Neural crest cell (in vitro differentiated cells): Measurements from ENCODE around the gene NPIPB8. TPM values are rescaled to one million over a fixed set of nuclear protein-coding genes. Genes with fewer than 3 reads are reported as not detected.
A peak's percentile ranks its signal among the peaks of the same experiment; 100 is the strongest.
"Not testable (repeated sequence)": the region's sequence is repeated elsewhere in the genome, so short reads cannot be mapped to it uniquely, and the experiment has no call there.

ENCODE experiments used
- DNase-seq: peaks from one replicate; pipeline ENCODE4 v3.0.0; 2021; ENCODE audit warnings: low read depth, mixed read lengths, low spot score
- H3K27ac Mint-ChIP-seq: one replicate; pipeline ENCODE4 v1.8.0; 2021; ENCODE audit warnings: mild to moderate bottlenecking, mixed read lengths; ENCODE audit not compliant: unreplicated experiment
- H3K27me3 Mint-ChIP-seq: 2 replicates; pipeline ENCODE4 v1.8.0; 2021; ENCODE audit warnings: low read depth, mild to moderate bottlenecking, mixed read lengths
- H3K36me3 Mint-ChIP-seq: 2 replicates; pipeline ENCODE4 v1.8.0; 2021; ENCODE audit warnings: low read depth, mild to moderate bottlenecking, mixed read lengths
- H3K4me1 Mint-ChIP-seq: 2 replicates; pipeline ENCODE4 v1.8.0; 2021; ENCODE audit warnings: mixed read lengths
- H3K4me3 Mint-ChIP-seq: one replicate; pipeline ENCODE4 v1.8.0; 2021; ENCODE audit warnings: mild to moderate bottlenecking, mixed read lengths
- H3K9me3 Mint-ChIP-seq: 2 replicates; pipeline ENCODE4 v1.8.0; 2021; ENCODE audit warnings: mixed read lengths
- total RNA-seq: library from RNA; stranded (reverse); gene quantifications from 2 replicates; pipeline ENCODE4 v1.2.1, GENCODE V29; 2021
- TF ChIP-seq, protein P1 (sequence below): fragments of 200-600 bp; sonication (generic); conservative IDR thresholded peaks from 2 replicates; pipeline ENCODE4 v1.5.0; 2021; ENCODE audit warnings: antibody characterized with exemption, mild to moderate bottlenecking

The NPIPB8 gene
- total RNA-seq, 1 donor from 2014 or later = not detected

DNA sequence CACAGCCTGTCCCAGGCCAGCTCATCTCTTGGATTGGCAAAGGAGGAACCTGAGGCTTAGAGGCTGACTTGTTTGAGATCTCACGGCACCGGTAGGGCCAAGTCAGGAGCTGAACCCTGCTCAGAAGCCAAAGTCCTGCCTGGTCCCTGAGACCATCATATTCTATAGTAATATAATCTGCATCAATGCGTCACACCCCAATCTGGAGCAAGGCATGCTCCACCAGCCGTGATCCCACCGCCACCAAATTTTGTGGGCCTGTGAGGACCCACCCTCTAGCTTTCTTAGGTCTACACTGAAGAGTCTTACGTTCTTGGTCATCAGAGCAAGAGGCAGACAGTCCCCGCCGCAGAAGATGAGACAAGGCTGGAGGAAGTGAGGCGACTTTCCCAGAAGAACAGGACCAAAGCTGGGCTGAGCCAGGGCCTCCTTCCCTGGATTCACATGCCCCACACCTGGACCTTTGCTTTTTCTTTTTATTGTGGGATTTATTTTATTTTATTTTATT lies 30.7 kb upstream of the NPIPB8 start:
- no peaks in the 10 kb centered on the region for H3K9me3 Mint-ChIP-seq
- no peak for DNase-seq
- no peaks in the 10 kb centered on the region for H3K4me1 Mint-ChIP-seq
- H3K4me3 Mint-ChIP-seq = no peak overlapping the region
- TF ChIP-seq, protein P1, sequence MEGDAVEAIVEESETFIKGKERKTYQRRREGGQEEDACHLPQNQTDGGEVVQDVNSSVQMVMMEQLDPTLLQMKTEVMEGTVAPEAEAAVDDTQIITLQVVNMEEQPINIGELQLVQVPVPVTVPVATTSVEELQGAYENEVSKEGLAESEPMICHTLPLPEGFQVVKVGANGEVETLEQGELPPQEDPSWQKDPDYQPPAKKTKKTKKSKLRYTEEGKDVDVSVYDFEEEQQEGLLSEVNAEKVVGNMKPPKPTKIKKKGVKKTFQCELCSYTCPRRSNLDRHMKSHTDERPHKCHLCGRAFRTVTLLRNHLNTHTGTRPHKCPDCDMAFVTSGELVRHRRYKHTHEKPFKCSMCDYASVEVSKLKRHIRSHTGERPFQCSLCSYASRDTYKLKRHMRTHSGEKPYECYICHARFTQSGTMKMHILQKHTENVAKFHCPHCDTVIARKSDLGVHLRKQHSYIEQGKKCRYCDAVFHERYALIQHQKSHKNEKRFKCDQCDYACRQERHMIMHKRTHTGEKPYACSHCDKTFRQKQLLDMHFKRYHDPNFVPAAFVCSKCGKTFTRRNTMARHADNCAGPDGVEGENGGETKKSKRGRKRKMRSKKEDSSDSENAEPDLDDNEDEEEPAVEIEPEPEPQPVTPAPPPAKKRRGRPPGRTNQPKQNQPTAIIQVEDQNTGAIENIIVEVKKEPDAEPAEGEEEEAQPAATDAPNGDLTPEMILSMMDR = no peak
- no peaks in the 10 kb centered on the region for H3K36me3 Mint-ChIP-seq
- H3K27ac Mint-ChIP-seq = no peak overlapping the region
- no peaks in the 10 kb centered on the region for H3K27me3 Mint-ChIP-seq

DNA sequence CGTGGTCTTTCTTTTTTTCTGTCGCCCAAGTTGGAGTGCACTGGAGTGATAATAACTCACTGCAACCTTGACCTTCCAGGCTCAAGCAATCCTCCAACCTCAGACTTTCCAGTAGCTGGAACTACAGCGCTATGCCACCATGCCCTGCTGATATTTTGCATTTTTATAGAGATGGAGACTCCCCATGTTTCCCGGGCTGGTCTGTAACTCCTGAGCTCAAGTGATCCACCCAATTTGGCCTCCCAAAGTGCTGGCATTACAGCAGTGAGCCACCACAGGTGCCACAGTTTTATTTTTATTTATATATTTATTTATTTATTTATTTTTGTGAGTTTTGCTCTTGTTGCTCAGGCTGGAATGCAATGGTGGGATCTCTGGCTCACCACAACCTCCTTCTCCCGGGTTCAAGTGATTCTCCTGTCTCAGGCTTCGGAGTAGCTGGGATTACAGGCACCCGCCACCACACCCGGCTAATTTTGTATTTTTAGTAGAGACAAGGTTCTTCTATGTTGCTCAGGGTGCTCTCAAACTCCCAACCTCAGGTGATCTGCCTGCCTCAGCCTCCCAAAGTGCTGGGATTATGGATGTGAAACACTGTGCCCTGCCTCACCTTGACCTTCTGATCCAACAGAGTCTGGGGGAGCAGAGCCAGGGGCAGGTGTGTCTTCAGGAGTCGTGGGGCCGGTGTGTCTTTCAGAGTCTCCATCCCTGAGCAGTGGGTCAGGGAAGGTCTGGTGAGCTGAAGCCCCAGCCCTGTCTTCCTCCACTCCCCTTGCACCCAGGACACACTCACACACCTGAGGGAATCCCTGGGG lies 30.0 kb upstream of the NPIPB8 start:
- H3K4me1 Mint-ChIP-seq, H3K4me3 Mint-ChIP-seq, H3K36me3 Mint-ChIP-seq, H3K9me3 Mint-ChIP-seq, H3K27ac Mint-ChIP-seq, DNase-seq, H3K27me3 Mint-ChIP-seq: not testable (repeated sequence)

DNA sequence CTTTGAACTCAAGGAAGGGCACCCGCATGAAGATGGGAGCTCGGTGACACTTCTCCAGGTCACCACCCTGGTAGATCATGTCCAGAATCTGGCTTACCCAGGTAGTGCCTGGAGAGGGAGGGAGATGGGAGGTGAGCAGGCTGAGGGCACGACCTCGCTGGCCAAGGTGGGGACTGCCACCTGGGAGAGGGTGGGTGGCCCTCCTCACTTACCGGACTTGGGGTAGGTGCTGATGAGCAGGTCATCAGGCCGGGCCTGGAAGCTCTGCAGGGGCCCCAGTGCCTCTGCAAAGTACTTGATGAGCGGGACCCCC lies 29.4 kb upstream of the NPIPB8 start:
- H3K27ac Mint-ChIP-seq, H3K36me3 Mint-ChIP-seq, H3K9me3 Mint-ChIP-seq, H3K4me3 Mint-ChIP-seq, DNase-seq, H3K27me3 Mint-ChIP-seq, H3K4me1 Mint-ChIP-seq: not testable (repeated sequence)

DNA sequence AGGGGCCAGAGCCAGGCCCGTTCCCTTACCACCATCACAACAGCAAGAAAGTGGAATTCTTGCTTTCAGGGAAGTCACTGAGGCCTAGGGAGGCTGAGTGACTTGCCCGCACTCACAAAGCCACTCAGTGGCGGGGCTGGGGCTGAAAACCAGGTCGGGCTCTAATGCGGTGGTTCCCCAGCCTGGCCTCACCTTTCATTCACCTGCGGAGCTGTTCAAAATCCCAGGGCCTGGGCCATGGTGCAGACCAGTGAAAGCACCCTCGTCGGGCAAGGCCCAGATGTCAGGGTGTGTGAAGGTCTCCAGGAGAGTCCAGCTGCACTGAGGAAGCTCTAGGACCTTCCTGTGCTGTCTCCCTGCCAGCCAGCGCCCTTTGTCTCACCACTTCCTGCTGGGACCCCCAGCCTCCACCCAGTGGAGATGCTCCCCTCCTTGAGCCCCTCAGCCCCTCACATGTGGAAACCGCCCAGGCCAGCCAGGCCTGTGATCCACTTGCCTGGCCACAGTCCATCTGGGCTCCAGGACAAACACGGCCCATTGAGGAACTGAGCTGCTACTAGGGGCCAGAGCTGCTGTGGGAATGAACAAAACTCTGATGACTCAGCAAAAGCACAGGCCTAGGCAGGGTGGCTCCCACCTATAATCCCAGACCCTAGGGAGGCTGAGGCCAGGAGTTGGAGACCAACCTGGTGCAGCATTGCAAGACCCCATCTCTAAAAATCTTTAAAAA lies 28.8 kb upstream of the NPIPB8 start:
- not testable (repeated sequence) for H3K4me3 Mint-ChIP-seq, H3K27me3 Mint-ChIP-seq, H3K4me1 Mint-ChIP-seq, H3K27ac Mint-ChIP-seq, H3K9me3 Mint-ChIP-seq, DNase-seq, H3K36me3 Mint-ChIP-seq

DNA sequence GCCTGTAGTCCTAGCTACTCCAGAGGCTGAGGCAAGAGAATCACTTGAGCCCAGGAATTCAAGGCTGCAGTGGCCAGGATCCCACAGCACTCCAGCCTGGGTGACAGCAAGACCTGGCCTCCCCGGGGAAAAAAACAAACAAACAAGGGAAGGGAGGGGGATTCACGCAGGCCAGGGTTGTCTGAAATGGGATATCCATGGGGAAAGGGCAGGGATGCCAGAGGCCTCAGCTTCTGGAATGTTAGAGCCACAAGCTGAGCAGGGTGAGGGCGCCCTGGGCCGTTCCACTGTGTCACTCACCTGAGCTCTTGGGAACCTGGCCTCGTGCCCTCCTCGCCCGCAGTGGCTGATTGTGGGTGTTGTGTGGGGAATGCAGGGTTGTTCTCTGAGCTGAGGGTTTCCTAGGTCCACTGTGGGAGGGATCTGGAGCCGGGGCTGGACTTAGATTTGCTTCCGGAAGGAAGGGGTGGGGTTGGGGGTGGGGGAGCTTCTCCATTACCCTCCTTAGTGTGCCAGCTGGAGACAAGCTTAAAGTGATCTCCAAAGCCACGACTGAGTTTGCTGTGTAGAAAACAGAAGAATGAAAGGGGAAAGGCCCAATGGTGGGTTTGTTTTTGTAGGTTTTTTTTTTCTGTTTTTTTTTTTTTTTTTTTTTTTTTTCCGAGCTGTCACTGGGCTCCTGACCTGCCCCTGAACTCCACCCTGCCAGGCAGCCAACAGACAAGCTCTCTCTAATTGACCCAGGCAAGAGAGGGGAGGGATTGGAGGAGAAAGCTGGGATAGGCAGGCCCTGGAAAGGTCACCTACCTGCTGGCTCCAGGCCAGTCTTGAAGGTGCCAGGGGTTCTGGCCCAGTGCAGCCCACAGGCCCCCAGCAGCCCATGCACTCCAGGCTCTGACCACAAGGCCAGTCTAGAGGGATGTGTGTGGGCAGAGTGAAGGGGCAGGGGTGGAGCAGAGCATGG lies 28.0 kb upstream of the NPIPB8 start, which contains the start of gene SULT1A1:
TSS of gene SULT1A1 (minus strand) at position 414 of the 964 bp plus-strand sequence. CDS start 1,189 bp downstream, outside the sequence.
- Mint-ChIP-seq H3K9me3 (no peaks in the 10 kb centered on the region), H3K27me3 (no peaks in the 10 kb centered on the region), H3K4me3 (no peak within 1 kb of the TSS), H3K27ac (no peak within 1 kb of the TSS), H3K4me1 (no peaks in the 10 kb centered on the region), H3K36me3 (no peaks in the 10 kb centered on the region)
- no peak for DNase-seq
- TF ChIP-seq, protein P1 = no peak

DNA sequence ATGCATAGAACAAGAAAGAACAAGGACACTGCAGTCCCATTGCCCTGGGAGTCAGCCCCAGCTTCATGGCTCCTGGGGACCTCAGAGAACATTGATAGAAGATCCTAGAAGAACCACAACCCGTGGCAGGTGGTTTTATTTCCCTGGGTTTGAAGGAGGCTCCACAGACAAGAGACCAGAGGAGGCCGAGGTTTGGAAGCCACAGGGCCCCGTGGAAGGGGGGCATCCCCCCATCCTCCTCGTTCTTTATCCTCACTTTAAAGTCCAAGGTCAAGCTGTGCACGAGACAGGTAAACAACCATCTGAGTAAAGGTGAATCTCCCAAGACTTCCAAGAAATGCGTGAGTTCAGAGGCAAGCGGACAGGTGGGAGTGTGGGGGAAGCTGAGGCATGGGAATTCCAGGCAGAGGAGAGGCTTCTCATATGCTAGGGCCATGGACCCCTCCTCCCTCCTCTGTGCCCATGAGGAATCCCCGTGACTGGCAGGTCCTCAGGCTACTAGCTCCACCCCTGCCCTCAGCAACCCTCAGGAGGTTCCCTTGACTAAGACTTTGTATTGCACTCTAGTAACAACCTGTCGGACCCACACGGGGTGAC lies 27.2 kb upstream of the NPIPB8 start:
- no peaks in the 10 kb centered on the region for H3K4me1 Mint-ChIP-seq
- H3K9me3 Mint-ChIP-seq = no peaks in the 10 kb centered on the region
- H3K4me3 Mint-ChIP-seq = no peak overlapping the region
- no peaks in the 10 kb centered on the region for H3K36me3 Mint-ChIP-seq
- TF ChIP-seq, protein P1 = no peak
- no peak for DNase-seq
- H3K27ac Mint-ChIP-seq = peak overlapping the region; percentile 51
- H3K27me3 Mint-ChIP-seq = no peaks in the 10 kb centered on the region

DNA sequence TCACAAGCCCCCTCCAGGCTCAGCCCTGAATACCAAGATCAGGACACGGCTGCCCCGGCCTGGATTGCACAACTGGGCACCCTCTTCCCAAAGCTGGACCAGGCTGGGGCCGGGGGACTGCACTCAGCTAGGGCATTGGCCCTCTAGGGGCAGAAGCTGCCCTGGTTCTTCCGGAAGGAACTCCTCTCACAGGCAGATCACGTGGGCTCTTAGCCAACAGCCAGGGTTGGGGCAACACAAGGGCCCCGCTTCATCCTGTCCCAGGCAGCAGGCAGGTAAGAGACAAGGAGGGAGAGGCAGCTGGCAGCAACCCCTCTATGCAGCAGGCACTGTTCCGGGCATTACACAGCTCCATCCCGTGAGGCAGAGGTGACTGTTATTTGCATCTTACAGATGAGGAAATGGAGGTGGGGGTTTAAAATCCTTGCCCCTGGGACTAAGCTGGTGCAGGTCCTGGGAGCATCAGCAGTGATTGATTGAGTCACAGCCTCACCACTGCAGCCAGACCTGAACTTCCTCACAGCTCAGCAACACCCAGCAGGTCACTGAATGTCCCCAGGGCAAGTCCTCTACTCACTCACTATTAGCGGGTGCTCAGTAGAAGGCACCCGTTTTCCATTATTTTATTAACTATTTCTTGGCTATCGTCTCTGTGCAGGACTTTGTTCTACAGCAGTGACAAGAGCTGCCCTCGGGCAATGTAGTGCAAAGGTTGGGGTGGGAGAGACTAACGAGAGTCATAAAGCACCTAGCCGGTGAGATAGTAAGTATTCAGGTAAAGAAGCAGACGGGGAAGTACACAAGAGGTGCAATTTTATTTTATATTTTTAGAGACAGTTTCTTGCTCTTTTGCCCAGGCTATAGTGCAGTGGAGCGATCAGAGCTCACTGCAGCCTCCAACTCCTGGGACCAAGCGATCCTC lies 25.2 kb upstream of the NPIPB8 start:
- DNase-seq, H3K4me1 Mint-ChIP-seq, H3K27me3 Mint-ChIP-seq: not testable (repeated sequence)

DNA sequence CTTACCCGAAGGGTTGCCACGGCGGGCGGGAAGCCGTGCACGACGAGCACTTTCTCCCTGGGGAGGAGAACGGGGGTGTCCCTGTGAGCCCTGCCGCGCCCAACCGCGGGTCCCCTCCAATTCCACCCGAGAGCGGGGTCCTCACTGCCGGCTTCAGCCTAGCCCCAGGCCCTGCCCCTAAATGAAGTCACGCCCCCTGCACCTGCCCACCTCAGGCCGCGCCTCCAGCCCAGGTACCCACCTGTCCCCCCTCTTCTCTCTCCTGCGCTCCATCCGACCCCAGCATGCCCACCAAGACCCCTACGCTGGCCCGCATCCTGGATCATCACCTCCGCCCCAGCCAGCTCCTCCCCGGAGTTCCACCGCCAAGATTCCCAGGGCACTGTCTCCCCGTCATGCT lies 24.0 kb upstream of the NPIPB8 start:
- DNase-seq, H3K9me3 Mint-ChIP-seq, H3K27ac Mint-ChIP-seq, H3K4me1 Mint-ChIP-seq, H3K36me3 Mint-ChIP-seq, H3K4me3 Mint-ChIP-seq, H3K27me3 Mint-ChIP-seq: not testable (repeated sequence)

More for the DNA sequence above, 25.2 kb upstream of the NPIPB8 start:
- H3K36me3 Mint-ChIP-seq, H3K9me3 Mint-ChIP-seq, H3K4me3 Mint-ChIP-seq, H3K27ac Mint-ChIP-seq: not testable (repeated sequence)

DNA sequence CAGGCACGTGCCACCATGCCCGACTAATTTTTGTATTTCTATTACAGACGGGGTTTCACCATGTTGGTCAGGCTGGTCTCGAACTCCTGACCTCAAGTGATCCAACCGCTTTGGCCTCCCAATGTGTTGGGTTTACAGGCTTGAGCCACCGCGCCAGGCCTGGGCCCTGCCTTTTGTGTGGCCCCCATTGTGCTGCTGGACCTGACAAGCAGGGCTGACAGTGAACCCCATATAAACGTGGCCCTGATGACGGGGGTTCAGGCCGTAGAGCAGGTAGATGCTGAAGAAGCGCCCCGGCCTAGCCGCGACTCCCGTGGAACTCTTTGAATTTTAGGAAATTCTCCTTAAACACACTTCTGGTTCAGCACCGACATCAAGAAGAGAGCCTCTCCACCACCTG lies 23.3 kb upstream of the NPIPB8 start:
- not testable (repeated sequence) for H3K27ac Mint-ChIP-seq, H3K4me1 Mint-ChIP-seq, H3K27me3 Mint-ChIP-seq, H3K36me3 Mint-ChIP-seq, H3K9me3 Mint-ChIP-seq, H3K4me3 Mint-ChIP-seq, DNase-seq
